Astrocyte (in vitro differentiated cells and primary cell): ENCODE results near the gene RENBP. TPM values are rescaled to one million over a fixed set of nuclear protein-coding genes. Genes with fewer than 3 reads are reported as not detected.

Source experiments
- DNase-seq: peaks from one replicate; pipeline ENCODE4 v3.0.0-alpha.2; 2010; ENCODE audit warnings: low read depth
- FAIRE-seq: peaks from 2 replicates; lab custom pipeline; 2011; peaks lifted over from hg19 to GRCh38; lab: Jason Lieb, UNC
- H2AFZ ChIP-seq: 2 replicates; pipeline ENCODE4 v1.6.0; 2012; ENCODE audit warnings: low read depth, low read length, inconsistent platforms
- H3K27ac ChIP-seq: 2 replicates; pipeline ENCODE4 v1.5.1; 2011; ENCODE audit warnings: low read depth, low read length, inconsistent platforms
- H3K27me3 ChIP-seq: 2 replicates; pipeline ENCODE4 v1.6.0; 2011; ENCODE audit warnings: low read length, inconsistent platforms; ENCODE audit not compliant: insufficient read depth
- H3K36me3 ChIP-seq: 2 replicates; pipeline ENCODE4 v1.5.1; 2011; ENCODE audit warnings: low read length, inconsistent platforms; ENCODE audit not compliant: insufficient read depth
- H3K4me1 ChIP-seq: 2 replicates; pipeline ENCODE4 v1.5.1; 2011; ENCODE audit warnings: low read length, inconsistent platforms; ENCODE audit not compliant: insufficient read depth
- H3K4me2 ChIP-seq: 2 replicates; pipeline ENCODE4 v1.6.0; 2012; ENCODE audit warnings: low read length, inconsistent platforms
- H3K4me3 ChIP-seq: 2 replicates; pipeline ENCODE4 v1.5.1; 2011; ENCODE audit warnings: low read depth, mild to moderate bottlenecking, low read length, inconsistent platforms; ENCODE audit not compliant: insufficient read depth
- H3K79me2 ChIP-seq: 2 replicates; pipeline ENCODE4 v1.6.0; 2012; ENCODE audit warnings: mild to moderate bottlenecking, low read length, inconsistent platforms; ENCODE audit not compliant: insufficient read depth
- H3K9ac ChIP-seq: 2 replicates; pipeline ENCODE4 v1.6.0; 2012; ENCODE audit warnings: mild to moderate bottlenecking, low read length, inconsistent platforms
- H3K9me3 ChIP-seq: 2 replicates; pipeline ENCODE4 v1.5.1; 2012; ENCODE audit warnings: low read depth, mild to moderate bottlenecking, low read length, inconsistent platforms; ENCODE audit not compliant: insufficient read depth
- H4K20me1 ChIP-seq: 2 replicates; pipeline ENCODE4 v1.6.0; 2012; ENCODE audit warnings: low read length, inconsistent platforms; ENCODE audit not compliant: insufficient read depth
- H3K27ac Mint-ChIP-seq: one replicate; pipeline ENCODE4 v1.8.0; 2021; ENCODE audit warnings: mild to moderate bottlenecking, mixed read lengths; ENCODE audit not compliant: unreplicated experiment
- H3K27me3 Mint-ChIP-seq: one replicate; pipeline ENCODE4 v1.8.0; 2021; ENCODE audit warnings: low read depth, mixed read lengths; ENCODE audit not compliant: unreplicated experiment
- H3K36me3 Mint-ChIP-seq: one replicate; pipeline ENCODE4 v1.8.0; 2021; ENCODE audit warnings: low read depth, mixed read lengths; ENCODE audit not compliant: unreplicated experiment
- H3K4me1 Mint-ChIP-seq: one replicate; pipeline ENCODE4 v1.8.0; 2021; ENCODE audit warnings: low read depth, mixed read lengths; ENCODE audit not compliant: unreplicated experiment
- H3K4me3 Mint-ChIP-seq: one replicate; pipeline ENCODE4 v1.8.0; 2021; ENCODE audit warnings: mild to moderate bottlenecking, moderate library complexity, mixed read lengths; ENCODE audit not compliant: unreplicated experiment
- H3K9me3 Mint-ChIP-seq: one replicate; pipeline ENCODE4 v1.8.0; 2021; ENCODE audit warnings: mild to moderate bottlenecking, mixed read lengths; ENCODE audit not compliant: unreplicated experiment
- CTCF ChIP-seq: IDR thresholded peaks from 2 replicates; pipeline ENCODE4 v1.5.1; 2011; ENCODE audit warnings: low read depth, mild to moderate bottlenecking, inconsistent platforms, low read length, moderate library complexity; ENCODE audit not compliant: insufficient read depth
- EZH2 ChIP-seq: IDR thresholded peaks from 2 replicates; pipeline ENCODE4 v1.6.1; 2012; ENCODE audit warnings: mild to moderate bottlenecking, low read length, inconsistent platforms; ENCODE audit not compliant: insufficient read depth
- total RNA-seq: library from RNA; stranded (reverse); gene quantifications from 2 replicates; pipeline ENCODE4 v1.2.1, GENCODE V29; 2021

The RENBP gene
- total RNA-seq, 1 donor from 2014 or later = 2.2 TPM

DNA sequence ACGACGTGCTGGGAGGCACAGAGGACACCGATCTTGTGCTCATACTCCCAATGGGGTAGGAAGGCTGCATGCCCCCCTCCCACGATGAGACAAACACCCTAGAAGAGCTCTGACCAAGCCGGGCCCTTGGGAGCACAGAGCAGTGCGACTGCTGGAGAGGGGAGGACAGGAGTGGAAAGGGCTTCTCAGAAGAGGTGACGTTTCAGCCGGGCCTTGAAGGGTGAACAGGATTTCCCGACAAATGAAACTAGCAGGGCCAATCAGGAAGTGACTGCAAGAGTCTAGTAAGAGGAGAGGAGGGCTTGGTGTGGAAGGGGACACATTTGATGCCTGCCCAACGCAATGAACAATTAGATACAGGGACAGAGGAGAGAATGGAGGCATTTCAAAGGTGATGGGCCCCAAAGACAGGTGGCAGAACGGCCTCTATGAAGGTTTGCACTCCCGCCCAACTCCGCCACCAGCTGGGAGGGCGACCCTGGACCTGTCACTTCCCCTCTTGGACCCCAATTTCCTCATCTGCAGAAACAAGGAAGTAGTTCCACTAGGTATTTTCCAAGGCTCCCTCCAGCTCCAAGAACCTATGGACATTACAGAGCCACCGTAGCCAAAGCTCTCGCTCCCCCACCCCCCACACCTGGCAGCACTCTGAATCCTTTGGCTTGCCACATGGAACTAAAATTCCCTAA, 23.2 kb upstream of the RENBP start:
- no peak for FAIRE-seq
- peaks cover 18% of the 10 kb centered on the region for H3K4me1 Mint-ChIP-seq
- Histone ChIP-seq H3K27ac (no peak overlapping the region), H3K9ac (peak overlapping the region; percentile 22), H3K4me1 (peaks cover 33% of the 10 kb centered on the region), H3K4me2 (peak overlapping the region; percentile 93), H2AFZ (no peak overlapping the region), H3K4me3 (no peak overlapping the region), H4K20me1 (peaks cover 73% of the 10 kb centered on the region), H3K79me2 (peaks cover 84% of the 10 kb centered on the region), H3K36me3 (no peaks in the 10 kb centered on the region), H3K27me3 (no peaks in the 10 kb centered on the region), H3K9me3 (no peaks in the 10 kb centered on the region)
- peaks cover 2% of the 10 kb centered on the region for H3K36me3 Mint-ChIP-seq
- H3K9me3 Mint-ChIP-seq = no peaks in the 10 kb centered on the region
- no peaks in the 10 kb centered on the region for H3K27me3 Mint-ChIP-seq
- TF ChIP-seq CTCF (no peak), EZH2 (no peak)
- peak overlapping the region; percentile 75 for H3K4me3 Mint-ChIP-seq
- H3K27ac Mint-ChIP-seq = no peak overlapping the region
- no peak for DNase-seq

DNA sequence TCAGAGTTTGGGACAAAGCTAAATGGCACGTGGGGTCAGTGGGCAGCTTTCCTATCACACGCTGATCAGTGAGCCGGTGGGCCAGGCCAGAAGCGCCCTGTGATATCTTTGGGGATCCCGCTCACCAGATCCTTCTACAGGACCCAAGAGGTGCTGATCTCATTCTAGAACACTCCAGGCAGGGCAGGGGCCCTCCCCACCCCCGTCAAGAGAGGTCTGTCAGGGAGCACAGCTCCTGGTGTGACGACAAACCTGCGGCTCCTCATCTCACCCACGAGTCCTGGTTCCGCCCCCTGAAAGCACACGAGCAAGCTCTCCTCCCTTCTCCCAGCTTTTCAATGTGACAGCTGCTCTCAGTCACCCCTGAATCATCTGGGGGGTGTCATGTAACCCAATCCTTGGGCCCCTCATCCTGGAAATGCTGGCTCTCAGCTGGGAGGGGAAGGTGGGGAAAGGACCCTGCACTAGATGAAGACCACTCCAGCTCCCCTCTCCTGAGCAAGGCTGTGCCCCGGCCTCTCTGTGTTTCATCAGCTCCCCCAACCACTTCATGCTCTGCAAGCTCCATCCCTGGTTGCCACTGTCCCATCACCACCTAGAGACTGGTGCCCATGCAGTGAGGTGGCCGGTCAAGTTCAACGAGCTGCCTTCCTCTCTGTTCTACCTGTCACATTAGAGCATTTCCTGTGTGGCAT, 22.5 kb upstream of the RENBP start:
- Histone ChIP-seq H2AFZ (no peak overlapping the region), H4K20me1 (peaks cover 80% of the 10 kb centered on the region), H3K36me3 (no peaks in the 10 kb centered on the region), H3K9me3 (no peaks in the 10 kb centered on the region), H3K27me3 (no peaks in the 10 kb centered on the region), H3K79me2 (peaks cover 91% of the 10 kb centered on the region), H3K9ac (peak overlapping the region; percentile 22), H3K4me1 (peaks cover 33% of the 10 kb centered on the region), H3K4me3 (no peak overlapping the region), H3K27ac (no peak overlapping the region), H3K4me2 (peak overlapping the region; percentile 93)
- no peaks in the 10 kb centered on the region for H3K9me3 Mint-ChIP-seq
- no peaks in the 10 kb centered on the region for H3K27me3 Mint-ChIP-seq
- FAIRE-seq (peak; percentile 82), DNase-seq (no peak)
- H3K4me1 Mint-ChIP-seq = peaks cover 18% of the 10 kb centered on the region
- no peak overlapping the region for H3K27ac Mint-ChIP-seq
- no peak for TF ChIP-seq EZH2
- no peak for TF ChIP-seq CTCF
- H3K36me3 Mint-ChIP-seq = peaks cover 2% of the 10 kb centered on the region
- peak overlapping the region; percentile 75 for H3K4me3 Mint-ChIP-seq

DNA sequence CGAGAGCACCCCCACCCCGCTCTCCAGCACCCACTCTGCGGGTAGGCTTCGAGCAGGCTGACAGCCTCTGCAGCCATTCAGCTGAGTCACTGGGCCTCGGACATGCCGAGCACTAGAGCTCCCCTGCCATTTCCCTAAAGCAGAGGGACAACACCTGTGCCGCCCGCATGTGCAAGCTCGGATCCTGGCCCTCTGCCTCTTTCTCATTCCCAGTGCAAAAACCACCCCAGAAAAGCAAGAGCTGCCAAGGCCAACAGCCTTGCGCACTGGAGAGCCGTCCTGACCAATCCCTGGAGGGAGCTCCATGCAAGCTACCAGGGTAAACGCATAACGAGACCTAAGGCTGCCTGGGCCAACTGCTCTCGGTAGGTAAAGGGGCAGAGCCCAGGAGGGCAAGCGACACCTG, 21.8 kb upstream of the RENBP start:
- no peak for FAIRE-seq
- Histone ChIP-seq H3K4me1 (peaks cover 33% of the 10 kb centered on the region), H3K4me3 (no peak overlapping the region), H3K36me3 (no peaks in the 10 kb centered on the region), H3K27me3 (no peaks in the 10 kb centered on the region), H2AFZ (no peak overlapping the region), H3K9me3 (no peaks in the 10 kb centered on the region), H3K9ac (peak overlapping the region; percentile 22), H3K79me2 (peaks cover 95% of the 10 kb centered on the region), H3K27ac (no peak overlapping the region), H3K4me2 (peak overlapping the region; percentile 93), H4K20me1 (peaks cover 84% of the 10 kb centered on the region)
- H3K4me3 Mint-ChIP-seq = peak overlapping the region; percentile 73
- peak; percentile 46 for DNase-seq
- H3K36me3 Mint-ChIP-seq = peaks cover 2% of the 10 kb centered on the region
- TF ChIP-seq EZH2 (no peak), CTCF (no peak)
- H3K9me3 Mint-ChIP-seq = no peaks in the 10 kb centered on the region
- H3K27me3 Mint-ChIP-seq = no peaks in the 10 kb centered on the region
- peak overlapping the region; percentile 66 for H3K27ac Mint-ChIP-seq
- H3K4me1 Mint-ChIP-seq = peaks cover 18% of the 10 kb centered on the region
